Measurements from ENCODE around the gene FYCO1. TPM values are rescaled to one million over a fixed set of nuclear protein-coding genes. Genes with fewer than 3 reads are reported as not detected.
"Not testable (repeated sequence)": the region's sequence is repeated elsewhere in the genome, so short reads cannot be mapped to it uniquely, and the experiment has no call there.

FYCO1 gene
- total RNA-seq, 1 donor from 2014 or later: 56.2 TPM

GRCh38 chr3:46007280-46007679 is 11.7 kb upstream of the FYCO1 start:
- Histone ChIP-seq H3K4me1 (no peaks in the 10 kb centered on the region), H3K27ac (no peak overlapping the region)

GRCh38 chr3:46006238-46007032 is 10.8 kb upstream of the FYCO1 start:
- intact Hi-C loops (cut with DNase I): no loop called here
- TF ChIP-seq, protein P1, sequence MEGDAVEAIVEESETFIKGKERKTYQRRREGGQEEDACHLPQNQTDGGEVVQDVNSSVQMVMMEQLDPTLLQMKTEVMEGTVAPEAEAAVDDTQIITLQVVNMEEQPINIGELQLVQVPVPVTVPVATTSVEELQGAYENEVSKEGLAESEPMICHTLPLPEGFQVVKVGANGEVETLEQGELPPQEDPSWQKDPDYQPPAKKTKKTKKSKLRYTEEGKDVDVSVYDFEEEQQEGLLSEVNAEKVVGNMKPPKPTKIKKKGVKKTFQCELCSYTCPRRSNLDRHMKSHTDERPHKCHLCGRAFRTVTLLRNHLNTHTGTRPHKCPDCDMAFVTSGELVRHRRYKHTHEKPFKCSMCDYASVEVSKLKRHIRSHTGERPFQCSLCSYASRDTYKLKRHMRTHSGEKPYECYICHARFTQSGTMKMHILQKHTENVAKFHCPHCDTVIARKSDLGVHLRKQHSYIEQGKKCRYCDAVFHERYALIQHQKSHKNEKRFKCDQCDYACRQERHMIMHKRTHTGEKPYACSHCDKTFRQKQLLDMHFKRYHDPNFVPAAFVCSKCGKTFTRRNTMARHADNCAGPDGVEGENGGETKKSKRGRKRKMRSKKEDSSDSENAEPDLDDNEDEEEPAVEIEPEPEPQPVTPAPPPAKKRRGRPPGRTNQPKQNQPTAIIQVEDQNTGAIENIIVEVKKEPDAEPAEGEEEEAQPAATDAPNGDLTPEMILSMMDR (IDR thresholded peaks at IDR 0.05): no peak
- Histone ChIP-seq H3K4me3 (no peak overlapping the region), H3K27me3 (no peaks in the 10 kb centered on the region), H3K36me3 (no peaks in the 10 kb centered on the region), H3K9me3 (no peaks in the 10 kb centered on the region), H3K27ac (no peak overlapping the region), H3K4me1 (no peaks in the 10 kb centered on the region)
- no peak for DNase-seq (ENCODE audit: low spot score in 2 of 2)

More at GRCh38 chr3:46007280-46007679, 11.7 kb upstream of the FYCO1 start:
- H3K27me3 ChIP-seq: no peaks in the 10 kb centered on the region
- no peaks in the 10 kb centered on the region for H3K36me3 ChIP-seq
- no peak overlapping the region for H3K4me3 ChIP-seq
- TF ChIP-seq, protein P1 (IDR thresholded peaks at IDR 0.05): no peak
- H3K9me3 ChIP-seq: no peaks in the 10 kb centered on the region
- no peak for DNase-seq (ENCODE audit: low spot score in 2 of 2)
- intact Hi-C loops (cut with DNase I): no loop called here

- H3K4me1 ChIP-seq; H3K36me3 ChIP-seq; H3K9me3 ChIP-seq; H3K4me3 ChIP-seq; H3K27ac ChIP-seq; DNase-seq (ENCODE audit: low spot score in 2 of 2); intact Hi-C loops (cut with DNase I); H3K27me3 ChIP-seq: not testable (repeated sequence)
Observed at GRCh38 chr3:46003706-46004105, 8.1 kb upstream of the FYCO1 start.

DNA sequence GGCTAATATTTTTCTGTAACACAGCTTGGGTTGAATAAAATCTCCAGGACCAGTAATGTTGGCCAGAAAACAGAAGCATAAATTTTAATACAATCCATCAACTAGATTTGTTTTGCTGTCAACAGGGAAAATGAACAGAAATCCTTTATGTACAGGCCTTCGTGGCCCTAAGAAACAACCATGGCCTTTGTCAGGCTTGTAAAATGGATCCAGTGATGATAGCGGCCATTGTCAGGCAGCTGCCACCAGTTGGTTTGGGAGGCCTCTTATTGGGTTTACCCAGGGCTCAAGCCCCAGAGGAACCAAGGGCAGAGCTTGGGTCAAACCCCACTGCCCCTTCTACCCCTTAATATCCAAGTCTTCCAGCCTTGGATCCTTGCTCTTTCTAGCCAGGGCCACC is 5.6 kb upstream of the FYCO1 start:
- Histone ChIP-seq H3K4me1 (peaks cover 0 to 4% of the 10 kb centered on the region in 2 donors), H3K27me3 (no peaks in the 10 kb centered on the region), H3K4me3 (no peak overlapping the region), H3K9me3 (no peaks in the 10 kb centered on the region), H3K36me3 (no peaks in the 10 kb centered on the region), H3K27ac (no peak overlapping the region)
- no peak for DNase-seq (ENCODE audit: low spot score in 2 of 2)
- TF ChIP-seq, protein P1 (IDR thresholded peaks at IDR 0.05): no peak
- intact Hi-C loops (cut with DNase I): no loop called here

DNA sequence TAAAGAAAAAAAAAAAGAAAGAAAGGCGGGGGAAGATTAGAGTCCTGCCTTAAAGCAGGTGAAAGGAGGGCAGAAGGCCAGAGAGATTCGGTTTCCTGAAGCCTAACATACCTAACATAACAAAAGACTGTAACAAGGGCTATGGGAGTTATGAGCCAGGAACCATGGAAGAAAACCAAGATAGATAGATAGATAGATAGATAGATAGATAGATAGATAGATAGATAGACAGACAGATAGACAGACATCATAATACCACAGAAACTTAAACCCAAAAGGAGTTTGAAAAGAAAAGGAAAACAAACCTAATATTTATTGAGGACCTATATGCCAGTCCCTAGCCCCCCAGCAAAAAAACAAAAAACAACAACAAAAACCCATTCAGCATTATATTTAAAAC is 2.3 kb upstream of the FYCO1 start:
- Histone ChIP-seq H3K4me1 (peaks cover 3 to 25% of the 10 kb centered on the region in 2 donors), H3K4me3 (no peak overlapping the region), H3K27ac (no peak overlapping the region), H3K36me3 (no peaks in the 10 kb centered on the region), H3K27me3 (no peaks in the 10 kb centered on the region), H3K9me3 (no peaks in the 10 kb centered on the region)
- intact Hi-C loops (cut with DNase I): loop anchor here (10.0 kb wide), 2 partner anchors 313 to 403 kb away; partner anchors contain the start of genes LIMD1 and SACM1L
- no peak for DNase-seq (ENCODE audit: low spot score in 2 of 2)
- TF ChIP-seq, protein P1 (IDR thresholded peaks at IDR 0.05): no peak

DNA sequence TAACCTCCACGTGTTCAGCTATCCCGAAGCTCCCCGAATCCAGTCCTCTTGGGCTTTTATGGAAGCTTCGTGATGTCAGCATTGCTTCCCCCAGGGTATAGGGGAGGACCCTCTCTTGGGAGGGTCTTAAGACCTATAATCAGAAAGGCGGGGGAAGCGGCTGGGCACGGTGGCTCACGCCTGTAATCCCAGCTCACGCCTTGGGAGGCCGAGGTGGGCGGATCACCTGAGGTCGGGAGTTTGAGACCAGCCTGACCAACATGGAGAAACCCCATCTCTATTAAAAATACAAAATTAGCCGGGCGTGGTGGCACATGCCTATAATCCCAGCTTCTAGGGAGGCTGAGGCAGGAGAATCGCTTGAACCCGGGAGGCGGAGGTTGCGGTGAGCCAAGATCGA is 1.9 kb upstream of the FYCO1 start:
- peaks cover 6 to 30% of the 10 kb centered on the region in 2 donors for H3K4me1 ChIP-seq
- DNase-seq (ENCODE audit: low spot score in 2 of 2): not testable (repeated sequence)
- intact Hi-C loops (cut with DNase I): loop anchor here (10.0 kb wide), 2 partner anchors 313 to 403 kb away; partner anchors contain the start of genes LIMD1 and SACM1L

More for the DNA sequence above, 1.9 kb upstream of the FYCO1 start:
- not testable (repeated sequence) for H3K9me3 ChIP-seq, H3K27me3 ChIP-seq, H3K4me3 ChIP-seq, H3K27ac ChIP-seq, H3K36me3 ChIP-seq
